Hepatic stellate cell (primary cell): ENCODE results near the gene DAPP1.
A peak's percentile ranks its signal among the peaks of the same experiment; 100 is the strongest.

Experiments used
- DNase-seq: peaks from one replicate; pipeline ENCODE4 v3.0.0; 2011; ENCODE audit warnings: low spot score

The DAPP1 gene

GRCh38 chr4:99855678-99856077, 39.1 kb downstream of the DAPP1 start:
- DNase-seq = no peak

GRCh38 chr4:99856166-99856565, 39.5 kb downstream of the DAPP1 start:
- DNase-seq = no peak

GRCh38 chr4:99857307-99857706, 40.7 kb downstream of the DAPP1 start:
- no peak for DNase-seq

- no peak for DNase-seq
Measured at GRCh38 chr4:99859618-99860017, 43.0 kb downstream of the DAPP1 start.

- DNase-seq = no peak
Measured at GRCh38 chr4:99860521-99860920, 43.9 kb downstream of the DAPP1 start.

GRCh38 chr4:99861120-99861905, 44.7 kb downstream of the DAPP1 start:
- DNase-seq = no peak

- no peak for DNase-seq
Measured at GRCh38 chr4:99863804-99864203, 47.2 kb downstream of the DAPP1 start.

- no peak for DNase-seq
Measured at GRCh38 chr4:99868126-99868596, 51.5 kb downstream of the DAPP1 start.

GRCh38 chr4:99872570-99872969, 55.9 kb downstream of the DAPP1 start:
- DNase-seq = no peak

- no peak for DNase-seq
Measured at GRCh38 chr4:99875071-99875470, 58.4 kb downstream of the DAPP1 start.

GRCh38 chr4:99876946-99877345, 60.3 kb downstream of the DAPP1 start:
- no peak for DNase-seq

GRCh38 chr4:99878604-99879003, 62.0 kb downstream of the DAPP1 start:
- DNase-seq = no peak

GRCh38 chr4:99879458-99879857, 62.8 kb downstream of the DAPP1 start:
- no peak for DNase-seq

GRCh38 chr4:99885063-99885664, 68.5 kb downstream of the DAPP1 start:
- no peak for DNase-seq

- no peak for DNase-seq
Measured at GRCh38 chr4:99885687-99886086, 69.1 kb downstream of the DAPP1 start.

GRCh38 chr4:99886146-99886545, 69.5 kb downstream of the DAPP1 start:
- DNase-seq = no peak

GRCh38 chr4:99887837-99888236, 71.2 kb downstream of the DAPP1 start:
- DNase-seq = no peak

GRCh38 chr4:99891351-99891750, 74.7 kb downstream of the DAPP1 start:
- DNase-seq = no peak

- no peak for DNase-seq
Measured at GRCh38 chr4:99893029-99893428, 76.4 kb downstream of the DAPP1 start.

- no peak for DNase-seq
Measured at GRCh38 chr4:99893839-99894160, 77.2 kb downstream of the DAPP1 start.

GRCh38 chr4:99894161-99894997, 77.8 kb downstream of the DAPP1 start, which contains the start of gene LAMTOR3:
Gene LAMTOR3 (minus strand): TSS chr4:99894427. CDS start chr4:99893963, 464 bp downstream.
- peak; percentile 85 for DNase-seq

- no peak for DNase-seq
Measured at GRCh38 chr4:99894998-99895397, 78.4 kb downstream of the DAPP1 start.

GRCh38 chr4:99915449-99915848, 98.8 kb downstream of the DAPP1 start:
- no peak for DNase-seq
